HEK293 (cell line): ENCODE results near the gene HOTAIR.

Experiments used
- CTCF ChIA-PET: fragments of 350-600 bp; formaldehyde crosslinking; extraction: SDS; loops from one replicate; lab custom pipeline; 2021; ENCODE audit warnings: antibody characterized with exemption; lab: Yijun Ruan, JAX
- POLR2A ChIA-PET: fragments of 300-600 bp; formaldehyde crosslinking; extraction: SDS; loops from one replicate; lab custom pipeline; 2020; ENCODE audit warnings: antibody characterized with exemption, inconsistent platforms; lab: Yijun Ruan, JAX
- H3K27ac ChIP-seq: fragments of 200-500 bp; sonication (Bioruptor generic); 2 replicates; pipeline ENCODE4 v1.5.1; 2014; ENCODE audit warnings: low read depth, low read length, control low read depth, inconsistent platforms; ENCODE audit errors: extremely low read depth
- H3K36me3 ChIP-seq, 2 experiments: fragments of 200-500 bp in 1 of 2; sonication (Bioruptor generic) in 1 of 2; 1 replicate in 1 of 2; 2 replicates in 1 of 2; pipeline ENCODE4 v1.5.1; 2014 to 2017; ENCODE audit warnings: inconsistent platforms in 2 of 2, low read length in 2 of 2; ENCODE audit not compliant: control insufficient read depth in 2 of 2, insufficient read depth in 1 of 2
- H3K4me1 ChIP-seq: fragments of 200-500 bp; sonication (Bioruptor generic); 2 replicates; pipeline ENCODE4 v1.5.1; 2014; ENCODE audit warnings: mild to moderate bottlenecking, low read length, inconsistent platforms; ENCODE audit not compliant: control insufficient read depth, insufficient read depth
- H3K4me3 ChIP-seq: 2 replicates; pipeline ENCODE4 v1.5.1; 2011; ENCODE audit warnings: low read depth, mild to moderate bottlenecking, control low read depth, low read length, moderate library complexity
- H3K9me3 ChIP-seq: fragments of 200-500 bp; sonication (Bioruptor generic); 2 replicates; pipeline ENCODE4 v1.5.1; 2014; ENCODE audit warnings: low read depth, low read length, inconsistent platforms; ENCODE audit not compliant: control insufficient read depth, insufficient read depth
- GLI2 ChIP-seq: fragments of 450-650 bp; formaldehyde crosslinking; IDR thresholded peaks from 2 replicates; pipeline ENCODE4; 2017; ENCODE audit warnings: missing biosample characterization, missing genetic modification characterization, low read depth, borderline replicate concordance
- GLIS1 ChIP-seq: fragments of 450-650 bp; formaldehyde crosslinking; IDR thresholded peaks from 2 replicates; pipeline ENCODE4 v1.5.1; 2016; ENCODE audit warnings: missing biosample characterization, missing genetic modification characterization
- GLIS2 ChIP-seq: fragments of 450-650 bp; formaldehyde crosslinking; IDR thresholded peaks from 2 replicates; pipeline ENCODE4 v1.5.1; 2016; ENCODE audit warnings: missing biosample characterization, missing genetic modification characterization
- IKZF3 ChIP-seq: fragments of 450-650 bp; IDR thresholded peaks from 2 replicates; pipeline ENCODE4 v1.5.0; 2018; ENCODE audit warnings: missing biosample characterization, mild to moderate bottlenecking, missing genetic modification characterization, moderate library complexity
- KLF16 ChIP-seq: fragments of 450-650 bp; formaldehyde crosslinking; IDR thresholded peaks from 2 replicates; pipeline ENCODE4 v1.5.1; 2017; ENCODE audit warnings: missing biosample characterization, missing genetic modification characterization
- KLF7 ChIP-seq: fragments of 450-650 bp; formaldehyde crosslinking; IDR thresholded peaks from 2 replicates; pipeline ENCODE4 v1.5.1; 2016; ENCODE audit warnings: missing biosample characterization, missing genetic modification characterization, borderline replicate concordance
- KLF8 ChIP-seq: fragments of 450-650 bp; formaldehyde crosslinking; IDR thresholded peaks from 2 replicates; pipeline ENCODE4 v1.5.1; 2016; ENCODE audit warnings: missing biosample characterization, missing genetic modification characterization
- PRDM6 ChIP-seq: fragments of 450-650 bp; formaldehyde crosslinking; IDR thresholded peaks from 2 replicates; pipeline ENCODE4 v1.5.1; 2017; ENCODE audit warnings: missing biosample characterization, missing genetic modification characterization
- SALL2 ChIP-seq: fragments of 450-650 bp; formaldehyde crosslinking; IDR thresholded peaks from 2 replicates; pipeline ENCODE4 v1.5.0; 2017; ENCODE audit warnings: missing biosample characterization, mild to moderate bottlenecking, missing genetic modification characterization, borderline replicate concordance
- SP3 ChIP-seq: fragments of 450-650 bp; formaldehyde crosslinking; IDR thresholded peaks from 2 replicates; pipeline ENCODE4 v1.5.1; 2016; ENCODE audit warnings: missing biosample characterization, missing genetic modification characterization
- ZBTB10 ChIP-seq: fragments of 450-650 bp; formaldehyde crosslinking; IDR thresholded peaks from 2 replicates; pipeline ENCODE4 v1.5.1; 2016; ENCODE audit warnings: missing biosample characterization, missing genetic modification characterization
- ZBTB20 ChIP-seq: fragments of 450-650 bp; formaldehyde crosslinking; IDR thresholded peaks from 2 replicates; pipeline ENCODE4 v1.5.1; 2016; ENCODE audit warnings: missing biosample characterization, missing genetic modification characterization
- ZBTB8A ChIP-seq: fragments of 450-650 bp; formaldehyde crosslinking; IDR thresholded peaks from 2 replicates; pipeline ENCODE4 v1.5.1; 2016; ENCODE audit warnings: missing biosample characterization, missing genetic modification characterization
- ZIC2 ChIP-seq: fragments of 450-650 bp; formaldehyde crosslinking; IDR thresholded peaks from 2 replicates; pipeline ENCODE4 v1.5.1; 2016; ENCODE audit warnings: missing biosample characterization, missing genetic modification characterization
- ZNF239 ChIP-seq: fragments of 450-650 bp; formaldehyde crosslinking; IDR thresholded peaks from 2 replicates; pipeline ENCODE4 v1.5.1; 2016; ENCODE audit warnings: missing biosample characterization, missing genetic modification characterization
- ZNF302 ChIP-seq: fragments of 450-650 bp; formaldehyde crosslinking; IDR thresholded peaks from 2 replicates; pipeline ENCODE4 v1.5.1; 2016; ENCODE audit warnings: missing biosample characterization, missing genetic modification characterization, low read depth
- ZNF488 ChIP-seq: fragments of 450-650 bp; formaldehyde crosslinking; IDR thresholded peaks from 2 replicates; pipeline ENCODE4 v1.5.1; 2016; ENCODE audit warnings: missing biosample characterization, missing genetic modification characterization
- ZNF530 ChIP-seq: fragments of 450-650 bp; formaldehyde crosslinking; IDR thresholded peaks from 2 replicates; pipeline ENCODE4 v1.5.1; 2016; ENCODE audit warnings: low read depth, missing biosample characterization, missing genetic modification characterization
- ZNF544 ChIP-seq: fragments of 450-650 bp; formaldehyde crosslinking; IDR thresholded peaks from 2 replicates; pipeline ENCODE4 v1.5.0; 2017; ENCODE audit warnings: missing biosample characterization, missing genetic modification characterization
- ZNF585B ChIP-seq: fragments of 450-650 bp; formaldehyde crosslinking; IDR thresholded peaks from 2 replicates; pipeline ENCODE4 v1.5.1; 2016; ENCODE audit warnings: missing biosample characterization, missing genetic modification characterization
- ZNF654 ChIP-seq: fragments of 450-650 bp; formaldehyde crosslinking; IDR thresholded peaks from 2 replicates; pipeline ENCODE4 v1.5.1; 2016; ENCODE audit warnings: low read depth, missing biosample characterization, missing genetic modification characterization
- ZNF658 ChIP-seq: fragments of 450-650 bp; formaldehyde crosslinking; IDR thresholded peaks from 2 replicates; pipeline ENCODE4; 2016; ENCODE audit warnings: missing biosample characterization, missing genetic modification characterization
- ZNF768 ChIP-seq: fragments of 450-650 bp; formaldehyde crosslinking; IDR thresholded peaks from 2 replicates; pipeline ENCODE4 v1.5.1; 2018; ENCODE audit warnings: missing biosample characterization, mild to moderate bottlenecking, missing genetic modification characterization
- ZSCAN16 ChIP-seq: fragments of 450-650 bp; formaldehyde crosslinking; IDR thresholded peaks from 2 replicates; pipeline ENCODE4 v1.5.1; 2016; ENCODE audit warnings: missing biosample characterization, missing genetic modification characterization
- TF ChIP-seq, protein P1 (sequence below): fragments of 450-650 bp; formaldehyde crosslinking; IDR thresholded peaks from 2 replicates; pipeline ENCODE4 v1.5.1; 2016; ENCODE audit warnings: missing biosample characterization, missing genetic modification characterization

Gene HOTAIR

DNA sequence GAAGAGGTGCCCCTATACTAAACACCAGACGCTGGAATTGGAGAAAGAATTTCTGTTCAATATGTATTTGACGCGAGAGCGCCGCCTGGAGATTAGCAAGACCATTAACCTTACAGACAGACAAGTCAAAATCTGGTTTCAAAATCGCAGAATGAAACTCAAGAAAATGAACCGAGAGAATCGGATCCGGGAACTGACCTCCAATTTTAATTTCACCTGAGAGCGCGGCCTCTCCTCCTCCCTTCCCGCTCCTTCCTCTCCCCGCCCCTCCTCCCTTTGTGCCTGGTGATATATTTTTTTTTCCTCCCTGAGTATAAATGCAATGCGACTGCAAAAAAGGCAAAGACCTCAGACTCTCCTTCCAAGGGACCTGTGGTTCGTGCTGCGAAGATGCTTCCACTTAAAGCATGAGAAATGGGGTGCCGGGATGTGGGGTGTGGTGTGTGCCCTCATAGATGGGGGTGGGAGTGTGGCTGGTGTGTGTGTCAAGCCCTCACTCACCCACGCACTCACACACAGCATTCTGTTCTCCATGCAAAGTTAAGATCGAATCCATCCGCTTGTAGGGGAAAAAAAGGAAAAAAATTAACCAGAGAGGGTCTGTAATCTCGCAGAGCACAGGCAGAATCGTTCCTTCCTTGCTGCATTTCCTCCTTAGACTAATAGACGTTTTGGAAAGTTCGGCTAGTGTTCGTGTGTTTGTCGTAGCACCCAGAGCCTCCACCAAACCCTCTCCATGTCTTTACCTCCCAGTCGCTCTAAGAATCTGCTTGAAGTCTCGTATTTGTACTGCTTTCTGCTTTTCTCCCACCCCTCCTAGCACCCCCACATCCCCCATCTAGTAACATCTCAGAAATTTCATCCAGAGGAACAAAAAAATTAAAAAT, 14.7 kb upstream of the HOTAIR start (continued):
- TF ChIP-seq, protein P1, sequence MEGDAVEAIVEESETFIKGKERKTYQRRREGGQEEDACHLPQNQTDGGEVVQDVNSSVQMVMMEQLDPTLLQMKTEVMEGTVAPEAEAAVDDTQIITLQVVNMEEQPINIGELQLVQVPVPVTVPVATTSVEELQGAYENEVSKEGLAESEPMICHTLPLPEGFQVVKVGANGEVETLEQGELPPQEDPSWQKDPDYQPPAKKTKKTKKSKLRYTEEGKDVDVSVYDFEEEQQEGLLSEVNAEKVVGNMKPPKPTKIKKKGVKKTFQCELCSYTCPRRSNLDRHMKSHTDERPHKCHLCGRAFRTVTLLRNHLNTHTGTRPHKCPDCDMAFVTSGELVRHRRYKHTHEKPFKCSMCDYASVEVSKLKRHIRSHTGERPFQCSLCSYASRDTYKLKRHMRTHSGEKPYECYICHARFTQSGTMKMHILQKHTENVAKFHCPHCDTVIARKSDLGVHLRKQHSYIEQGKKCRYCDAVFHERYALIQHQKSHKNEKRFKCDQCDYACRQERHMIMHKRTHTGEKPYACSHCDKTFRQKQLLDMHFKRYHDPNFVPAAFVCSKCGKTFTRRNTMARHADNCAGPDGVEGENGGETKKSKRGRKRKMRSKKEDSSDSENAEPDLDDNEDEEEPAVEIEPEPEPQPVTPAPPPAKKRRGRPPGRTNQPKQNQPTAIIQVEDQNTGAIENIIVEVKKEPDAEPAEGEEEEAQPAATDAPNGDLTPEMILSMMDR (tag by site-specific recombination), result peak; percentile 66; the same call in 1 of the 2 replicates
- no peak for TF ChIP-seq IKZF3 (tag by site-specific recombination)
- TF ChIP-seq SP3 (tag by site-specific recombination), result peak; percentile 13; the same call in 1 of the 2 replicates
- no peak for TF ChIP-seq ZNF239
- TF ChIP-seq KLF7 (tag by site-specific recombination), result no peak
- TF ChIP-seq ZBTB20 (tag by site-specific recombination), result peak; percentile 28; the same call in 1 of the 2 replicates
- TF ChIP-seq ZNF585B (tag by site-specific recombination), result no peak
- TF ChIP-seq KLF8, result peak; percentile 25; the same call in 1 of the 2 replicates
- TF ChIP-seq ZSCAN16 (tag by site-specific recombination), result no peak
- no peak for TF ChIP-seq ZNF658 (tag by site-specific recombination)
- peak; percentile 62; the same call in 1 of the 2 replicates for TF ChIP-seq ZNF768 (tag by site-specific recombination)
- TF ChIP-seq GLIS2 (tag by site-specific recombination), result no peak
- TF ChIP-seq ZNF302 (tag by site-specific recombination), result no peak
- peak; percentile 58; the same call in 1 of the 2 replicates for TF ChIP-seq ZBTB10 (tag by site-specific recombination)
- no peak for TF ChIP-seq ZNF544
- no peak for TF ChIP-seq GLI2 (tag by site-specific recombination)
- no peak for TF ChIP-seq ZNF488 (tag by site-specific recombination)
- TF ChIP-seq ZNF654 (tag by site-specific recombination), result peak; percentile 35

DNA sequence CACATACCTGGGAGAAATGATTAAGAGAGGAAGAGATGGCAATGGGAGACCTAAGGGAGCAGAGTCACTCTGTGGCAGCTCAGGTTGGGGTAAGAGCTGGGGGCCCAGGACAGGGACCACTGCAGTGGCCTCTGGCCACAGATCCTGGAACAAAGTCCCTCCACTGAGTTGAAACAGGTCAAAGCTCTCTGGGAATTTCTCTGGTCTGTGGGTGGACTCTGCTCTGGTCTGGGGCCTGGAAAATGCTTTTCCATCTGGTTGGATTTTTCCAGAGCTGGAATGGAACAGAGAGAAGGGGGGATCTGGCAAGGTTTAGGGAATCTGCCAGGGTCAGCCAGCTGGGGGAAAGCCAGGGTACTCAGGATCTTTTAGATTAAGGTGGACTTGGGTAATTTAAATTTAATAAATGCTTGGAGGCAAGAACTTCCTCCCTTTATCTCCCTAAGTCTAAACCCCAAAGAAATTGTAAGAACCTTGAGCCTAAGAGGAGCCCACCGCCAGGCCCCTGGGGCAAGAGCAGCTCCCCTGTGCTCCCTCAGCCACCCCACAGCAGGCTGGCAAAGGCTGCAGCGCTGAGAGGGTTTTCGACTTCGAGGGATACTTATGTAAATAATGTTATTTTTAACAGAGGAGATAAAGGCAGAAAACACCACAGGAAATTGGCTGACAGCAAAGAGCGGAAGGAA, 13.9 kb upstream of the HOTAIR start:
- TF ChIP-seq ZIC2 (tag by site-specific recombination) (peak; percentile 42; the same call in 1 of the 2 replicates), ZNF530 (tag by site-specific recombination) (no peak), KLF16 (tag by site-specific recombination) (no peak), PRDM6 (no peak), SALL2 (tag by site-specific recombination) (no peak), ZBTB8A (tag by site-specific recombination) (peak; percentile 37; the same call in 1 of the 2 replicates), GLIS1 (peak; percentile 27; the same call in 1 of the 2 replicates)
- TF ChIP-seq, all 188 proteins: peak for 3
- Histone ChIP-seq H3K27ac (peak overlapping the region; percentile 71), H3K36me3 (no peaks in the 10 kb centered on the region), H3K4me3 (no peak overlapping the region), H3K4me1 (peaks cover 38% of the 10 kb centered on the region), H3K9me3 (no peaks in the 10 kb centered on the region)
- CTCF ChIA-PET, result interaction anchor here (0.6 to 5.8 kb wide), 25 partner anchors 11 to 379 kb away, joined by 3 to 88 read pairs (median 4); partner anchors contain the start of genes HOXC13, HOXC5, HOXC9 and SMUG1
- POLR2A ChIA-PET, result interaction anchor here (0.6 to 2.2 kb wide), 4 partner anchors 12 to 137 kb away, joined by 3 to 14 read pairs (median 7); partner anchors contain the start of genes HOXC13 and HOXC9
